Lower lobe of right lung (tissue), 2 donors: Measurements from ENCODE around the gene SLC39A1. TPM values are rescaled to one million over a fixed set of nuclear protein-coding genes. Genes with fewer than 3 reads are reported as not detected.
"Not testable (repeated sequence)": the region's sequence is repeated elsewhere in the genome, so short reads cannot be mapped to it uniquely, and the experiment has no call there.

Experiments used
- ATAC-seq, 2 donors: fragments of 200-7000 bp; cut with Tn5 transposase; one replicate each; pipeline ENCODE4 v1.9.1; 2020 to 2022; ENCODE audit warnings: mild to moderate bottlenecking in 2 of 2, moderate library complexity in 2 of 2
- DNase-seq: peaks from one replicate; pipeline ENCODE4 v3.0.0-alpha.2; 2020
- H3K27ac ChIP-seq: fragments of 200-600 bp; one replicate; pipeline ENCODE4 v1.8.0; 2022
- H3K27me3 ChIP-seq: fragments of 200-600 bp; one replicate; pipeline ENCODE4 v1.8.0; 2022; ENCODE audit warnings: low read depth
- H3K36me3 ChIP-seq: fragments of 200-600 bp; one replicate; pipeline ENCODE4 v1.8.0; 2022; ENCODE audit warnings: mild to moderate bottlenecking
- H3K4me1 ChIP-seq: fragments of 200-600 bp; one replicate; pipeline ENCODE4 v1.8.0; 2022
- H3K4me3 ChIP-seq: fragments of 200-600 bp; one replicate; pipeline ENCODE4 v1.8.0; 2022; ENCODE audit warnings: mild to moderate bottlenecking
- H3K9me3 ChIP-seq: fragments of 200-600 bp; one replicate; pipeline ENCODE4 v1.8.0; 2022
- CTCF ChIP-seq: fragments of 200-600 bp; IDR thresholded peaks from one replicate; pipeline ENCODE4 v1.8.0; 2022; ENCODE audit warnings: antibody characterized with exemption, mild to moderate bottlenecking
- intact Hi-C: fragments of 100-400 bp; cut with DNase I; formaldehyde crosslinking; loops from one replicate; pipeline ENCODE4 v1.11.0; 2022
- long read RNA-seq: library from polyadenylated mRNA; unstranded; transcript quantifications from one replicate; pipeline ENCODE4 v2.0.0, GENCODE V29; 2021
- total RNA-seq: library from RNA; stranded (reverse); fragmentation: NEBNext Ultra II Directional; extraction: Animal tissue kit (Norgen Biotek cat#: 25700); gene quantifications from one replicate; pipeline ENCODE4 v1.2.1, GENCODE V29; 2021
- donor health status: DM: no; HTN: yes; CAD: no; lungs with severe emphysema.

Gene SLC39A1, protein sequence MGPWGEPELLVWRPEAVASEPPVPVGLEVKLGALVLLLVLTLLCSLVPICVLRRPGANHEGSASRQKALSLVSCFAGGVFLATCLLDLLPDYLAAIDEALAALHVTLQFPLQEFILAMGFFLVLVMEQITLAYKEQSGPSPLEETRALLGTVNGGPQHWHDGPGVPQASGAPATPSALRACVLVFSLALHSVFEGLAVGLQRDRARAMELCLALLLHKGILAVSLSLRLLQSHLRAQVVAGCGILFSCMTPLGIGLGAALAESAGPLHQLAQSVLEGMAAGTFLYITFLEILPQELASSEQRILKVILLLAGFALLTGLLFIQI
- 98.4 TPM for total RNA-seq
- long read RNA-seq, transcript SLC39A1-204 (3 exons, 2,723 nt), result minor isoform, 15 of 335 reads
- long read RNA-seq, transcript SLC39A1-202 (4 exons, 2,084 nt), result major isoform, 294 of 335 reads
- long read RNA-seq, partial matches to known transcripts, result 0 of 335 reads
- long read RNA-seq, other reads (novel, unspliced or antisense), result 16 of 335 reads

DNA sequence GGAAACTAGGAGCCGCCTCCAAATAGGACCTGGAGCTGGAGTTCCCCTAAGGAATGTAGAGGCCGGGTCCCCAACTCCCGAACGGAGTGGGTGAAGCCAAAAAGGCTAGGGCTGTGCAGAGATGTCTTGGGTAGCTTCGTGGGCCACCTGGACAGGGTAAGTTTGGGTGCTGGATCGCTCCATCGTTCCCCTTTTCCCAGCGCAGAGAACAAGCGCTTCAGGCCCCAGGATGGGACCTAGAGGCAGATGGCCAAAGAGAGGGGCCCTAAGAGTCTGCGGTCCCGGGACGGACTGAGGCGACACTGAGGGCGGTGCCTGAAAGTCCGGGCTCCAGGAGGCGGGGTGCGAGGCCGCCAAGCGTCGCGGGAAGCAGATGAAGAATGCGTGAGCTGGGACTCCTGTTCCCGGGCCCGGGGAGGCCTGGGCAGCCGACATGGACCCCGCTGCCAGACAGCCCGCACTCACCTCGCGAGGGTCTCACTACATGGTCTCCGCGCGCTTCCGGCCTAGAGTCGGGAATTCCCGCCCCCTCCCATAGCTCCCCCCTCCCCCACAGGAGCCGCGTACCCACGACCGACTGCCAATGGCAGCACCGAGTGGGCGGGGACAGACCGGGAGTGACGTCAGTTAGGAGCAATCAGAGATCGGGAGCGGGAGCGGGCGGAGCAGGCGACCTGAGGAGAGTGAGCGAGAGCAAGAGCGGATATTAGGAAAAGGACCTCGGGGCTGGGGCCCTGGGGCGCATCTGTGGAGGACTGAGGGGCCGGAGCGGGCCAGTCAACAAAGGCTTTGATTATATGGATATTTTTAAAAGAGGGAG lies at the start of gene SLC39A1:
Gene SLC39A1 (minus strand): TSS at position 508 of the 820 bp plus-strand sequence. CDS start 822 bp downstream, outside the sequence.
- intact Hi-C loops, result no loop called here
- Histone ChIP-seq H3K27me3 (no peaks in the 10 kb centered on the region), H3K4me1 (peaks cover 67% of the 10 kb centered on the region)

DNA sequence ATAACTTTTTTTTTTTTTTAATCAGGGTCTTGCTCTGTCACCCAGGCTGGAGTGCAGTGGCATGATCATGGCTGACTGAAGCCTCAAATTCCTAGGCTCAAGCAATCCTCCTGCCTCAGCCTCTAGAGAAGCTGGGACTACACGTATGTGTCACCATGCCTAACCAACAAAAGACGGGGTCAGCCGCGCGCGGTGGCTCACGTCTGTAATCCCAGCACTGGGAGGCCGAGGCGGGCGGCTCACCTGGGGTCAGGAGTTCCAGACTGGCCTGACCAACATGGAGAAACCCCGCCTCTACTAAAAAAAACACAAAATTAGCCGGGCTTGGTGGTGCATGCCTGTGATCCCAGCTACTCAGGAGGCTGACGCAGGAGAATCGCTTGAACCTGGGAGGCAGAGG lies 49.2 kb upstream of the SLC39A1 start:
- ATAC-seq, H3K4me3 ChIP-seq, H3K27ac ChIP-seq, H3K36me3 ChIP-seq, H3K4me1 ChIP-seq, H3K27me3 ChIP-seq, H3K9me3 ChIP-seq, intact Hi-C loops, DNase-seq: not testable (repeated sequence)

More for the DNA sequence above, at the start of gene SLC39A1:
- DNase-seq (peak; percentile 98), ATAC-seq (peak; percentile 89)
- H3K27ac ChIP-seq, result peak within 1 kb of the TSS; percentile 96
- peaks cover 28% of the 10 kb centered on the region for H3K36me3 ChIP-seq
- no peak for TF ChIP-seq CTCF
- H3K4me3 ChIP-seq, result peak within 1 kb of the TSS; percentile 81
- H3K9me3 ChIP-seq, result no peaks in the 10 kb centered on the region

- H3K36me3 ChIP-seq, result no peaks in the 10 kb centered on the region
- DNase-seq, result no peak
- no peaks in the 10 kb centered on the region for H3K9me3 ChIP-seq
- H3K27ac ChIP-seq, result no peak overlapping the region
- intact Hi-C loops, result no loop called here
- no peak for ATAC-seq
- no peak for TF ChIP-seq CTCF
- H3K4me1 ChIP-seq, result no peaks in the 10 kb centered on the region
- H3K4me3 ChIP-seq, result no peak overlapping the region
- no peaks in the 10 kb centered on the region for H3K27me3 ChIP-seq
Measured at GRCh38 chr1:154012129-154012528, 48.8 kb upstream of the SLC39A1 start.

DNA sequence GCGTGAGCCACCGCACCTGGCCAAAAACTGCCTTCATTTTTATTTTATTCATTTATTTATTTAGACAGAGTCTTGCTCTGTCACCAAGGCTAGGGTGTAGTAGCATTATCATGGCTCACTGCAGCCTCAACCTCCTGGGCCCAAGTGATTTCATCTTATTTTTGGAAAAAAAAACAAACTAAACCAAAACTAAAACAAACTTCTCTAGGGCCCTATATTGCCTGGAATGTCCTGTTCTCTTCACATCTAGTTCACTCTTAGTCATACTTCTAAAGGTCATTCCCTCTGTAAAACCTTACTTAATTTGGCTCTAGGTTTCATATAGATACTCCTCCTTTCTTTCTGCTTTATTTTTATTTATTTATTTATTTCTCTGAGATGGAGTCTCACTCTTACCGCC lies 42.8 kb upstream of the SLC39A1 start:
- no peaks in the 10 kb centered on the region for H3K36me3 ChIP-seq
- no peaks in the 10 kb centered on the region for H3K27me3 ChIP-seq
- no peak for TF ChIP-seq CTCF
- no peak overlapping the region for H3K4me3 ChIP-seq
- intact Hi-C loops, result no loop called here
- DNase-seq, result no peak
- no peak for ATAC-seq
- no peaks in the 10 kb centered on the region for H3K9me3 ChIP-seq
- no peak overlapping the region for H3K27ac ChIP-seq
- H3K4me1 ChIP-seq, result no peaks in the 10 kb centered on the region

DNA sequence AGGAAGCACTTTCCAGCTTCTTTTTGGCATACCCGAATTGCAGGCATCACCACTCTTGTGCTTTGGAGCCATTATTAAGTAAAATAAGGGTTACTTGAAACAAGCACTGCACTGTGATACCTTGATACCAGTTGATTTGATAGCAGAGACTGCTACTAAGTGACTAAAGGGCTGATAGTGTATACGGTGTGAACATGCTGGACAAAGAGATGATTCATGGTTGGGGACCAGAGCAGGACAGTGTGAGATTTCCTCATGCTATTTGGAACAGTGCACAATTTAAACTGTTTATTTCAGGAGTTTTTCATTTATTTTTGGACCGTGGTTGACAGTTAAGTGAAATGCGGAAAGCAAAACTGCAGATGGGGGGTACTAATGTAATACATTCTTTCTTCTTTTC lies 37.1 kb upstream of the SLC39A1 start:
- intact Hi-C loops, result no loop called here
- no peak for TF ChIP-seq CTCF
- H3K27me3 ChIP-seq, result no peaks in the 10 kb centered on the region

DNA sequence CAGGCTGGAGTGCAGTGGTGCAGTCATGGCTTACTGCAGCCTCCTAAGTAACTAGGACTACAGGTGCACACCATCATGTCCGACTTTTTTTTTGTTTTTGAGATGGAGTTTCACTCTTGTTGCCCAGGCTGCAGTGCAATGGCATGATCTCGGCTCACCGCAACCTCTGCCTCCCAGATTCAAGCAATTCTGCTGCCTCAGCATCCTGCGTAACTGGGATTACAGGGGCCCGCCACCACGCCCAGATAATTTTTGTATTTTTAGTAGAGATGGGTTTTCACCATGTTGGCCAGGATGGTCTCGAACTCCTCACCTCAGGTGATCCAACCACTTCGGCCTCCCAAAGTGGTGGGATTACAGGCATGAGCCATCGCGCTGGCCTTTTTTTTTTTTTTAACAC lies 33.5 kb upstream of the SLC39A1 start:
- ATAC-seq, H3K27ac ChIP-seq, H3K27me3 ChIP-seq, DNase-seq, H3K4me3 ChIP-seq, intact Hi-C loops, H3K9me3 ChIP-seq: not testable (repeated sequence)
- Histone ChIP-seq H3K4me1 (peaks cover 20% of the 10 kb centered on the region), H3K36me3 (peaks cover 38% of the 10 kb centered on the region)

More for the DNA sequence above, 37.1 kb upstream of the SLC39A1 start:
- DNase-seq, result no peak
- Histone ChIP-seq H3K9me3 (no peaks in the 10 kb centered on the region), H3K4me1 (no peaks in the 10 kb centered on the region), H3K27ac (no peak overlapping the region), H3K36me3 (peaks cover 3% of the 10 kb centered on the region), H3K4me3 (no peak overlapping the region)
- no peak for ATAC-seq
